Activated CD8-positive, alpha-beta memory T cell treated with anti-CD3 and anti-CD28 coated beads, Interleukin-2, amount 50 U/mL, for 4 hours (primary cell): ENCODE results near the gene CDKN1A.
"Not testable (repeated sequence)": the region's sequence is repeated elsewhere in the genome, so short reads cannot be mapped to it uniquely, and the experiment has no call there.

Experiments used
- DNase-seq: peaks from one replicate; pipeline ENCODE4 v3.0.0-alpha.2; 2020

Gene CDKN1A

GRCh38 chr6:36699348-36699747 lies 20.8 kb downstream of the CDKN1A start:
- no peak for DNase-seq

- DNase-seq, result no peak
Measured at GRCh38 chr6:36700071-36700812, 21.7 kb downstream of the CDKN1A start.

DNA sequence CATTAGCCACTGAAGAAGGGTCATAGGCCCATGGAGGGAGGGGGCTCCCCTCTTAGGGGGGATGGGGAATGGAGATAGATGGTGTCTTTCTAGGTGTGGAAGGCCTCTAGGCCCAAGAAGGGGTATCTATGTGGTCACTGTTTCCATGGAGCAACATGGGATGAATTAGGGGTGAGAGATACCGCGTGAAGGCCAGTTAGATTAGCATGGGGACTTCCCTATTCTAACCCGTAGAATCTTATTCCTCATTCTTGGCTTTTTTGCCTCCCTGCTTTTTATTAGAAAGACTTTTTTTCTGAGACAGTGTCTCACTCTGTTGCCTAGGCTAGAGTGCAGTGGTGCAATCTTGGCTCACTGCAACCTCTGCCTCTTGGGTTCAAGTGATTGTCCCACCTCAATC lies 22.3 kb downstream of the CDKN1A start:
- DNase-seq, result no peak

DNA sequence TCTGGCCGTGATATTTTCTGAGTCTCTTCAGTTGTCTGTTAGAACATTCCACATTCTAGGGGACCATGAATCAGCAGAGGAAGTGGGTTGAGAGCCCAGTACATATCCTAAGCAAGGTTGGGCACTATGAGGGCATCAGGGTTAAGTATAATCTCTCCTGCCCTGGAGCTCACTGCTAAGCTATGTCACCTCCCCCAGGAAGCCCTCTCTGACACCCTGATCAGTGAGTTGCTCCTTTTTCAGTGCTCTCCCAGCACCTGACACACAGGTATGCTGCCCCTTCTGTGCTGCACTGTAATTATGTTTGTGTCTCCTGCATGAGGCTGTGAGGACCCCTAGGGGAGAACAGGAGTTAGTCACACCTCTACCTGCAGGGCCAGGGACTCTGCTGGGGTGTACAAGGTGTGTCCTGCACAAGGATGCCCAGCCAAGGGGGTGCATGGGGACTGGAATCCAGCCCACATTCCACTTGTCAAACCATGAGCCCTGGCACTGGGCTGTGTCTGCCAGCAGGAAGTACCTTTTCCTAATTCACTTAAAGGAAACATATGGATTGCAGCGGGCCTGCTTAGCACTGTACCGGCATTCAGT lies 23.0 kb downstream of the CDKN1A start:
- DNase-seq, result no peak

DNA sequence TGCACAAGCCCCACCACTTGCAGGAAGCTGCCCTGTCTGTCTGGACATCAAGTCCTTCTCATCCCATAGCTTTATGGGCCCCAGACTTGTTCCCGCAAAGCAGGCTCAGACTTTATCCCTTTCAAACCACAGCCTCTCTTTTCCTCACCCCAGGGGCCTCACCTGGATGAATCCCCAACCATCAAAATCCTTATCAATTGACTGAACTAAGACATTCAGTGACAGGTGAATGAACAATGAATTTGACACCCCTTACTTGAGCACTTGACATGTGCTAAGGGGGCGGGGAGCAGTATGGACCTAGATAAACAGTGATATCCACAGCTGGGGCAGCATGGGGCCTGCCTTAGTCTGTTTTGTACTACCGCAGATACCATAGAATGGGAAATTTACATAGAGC lies 24.1 kb downstream of the CDKN1A start:
- DNase-seq, result no peak

- no peak for DNase-seq
Measured at GRCh38 chr6:36703081-36703606, 24.6 kb downstream of the CDKN1A start.

DNA sequence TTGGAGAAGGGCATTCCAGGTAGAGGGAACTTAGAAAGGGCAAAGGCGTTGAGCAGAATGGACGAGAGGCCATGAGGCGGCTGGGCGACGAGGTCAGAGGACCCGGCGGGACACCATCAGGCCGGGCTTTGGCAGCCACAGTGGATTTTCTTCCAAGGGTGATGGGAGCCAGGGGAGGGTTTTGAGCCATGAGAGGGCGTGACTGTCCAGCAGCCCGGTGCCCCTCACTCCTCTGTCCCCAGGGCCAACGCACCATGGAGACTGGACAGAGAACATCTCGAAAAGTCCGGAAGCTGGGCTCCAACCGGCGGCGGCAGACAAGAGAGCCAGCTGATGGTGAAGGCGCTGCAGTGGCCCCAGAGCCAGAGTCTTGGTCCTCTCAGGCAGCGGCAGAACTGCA lies 25.5 kb downstream of the CDKN1A start:
- DNase-seq, result no peak

- not testable (repeated sequence) for DNase-seq
Measured at GRCh38 chr6:36704961-36705577, 26.6 kb downstream of the CDKN1A start.

- DNase-seq, result no peak
Measured at GRCh38 chr6:36706339-36706738, 27.8 kb downstream of the CDKN1A start.

- no peak for DNase-seq
Measured at GRCh38 chr6:36712816-36713215, 34.3 kb downstream of the CDKN1A start.

- DNase-seq, result no peak
Measured at GRCh38 chr6:36713846-36714245, 35.3 kb downstream of the CDKN1A start.

GRCh38 chr6:36714511-36714910 lies 36.0 kb downstream of the CDKN1A start:
- DNase-seq, result no peak

DNA sequence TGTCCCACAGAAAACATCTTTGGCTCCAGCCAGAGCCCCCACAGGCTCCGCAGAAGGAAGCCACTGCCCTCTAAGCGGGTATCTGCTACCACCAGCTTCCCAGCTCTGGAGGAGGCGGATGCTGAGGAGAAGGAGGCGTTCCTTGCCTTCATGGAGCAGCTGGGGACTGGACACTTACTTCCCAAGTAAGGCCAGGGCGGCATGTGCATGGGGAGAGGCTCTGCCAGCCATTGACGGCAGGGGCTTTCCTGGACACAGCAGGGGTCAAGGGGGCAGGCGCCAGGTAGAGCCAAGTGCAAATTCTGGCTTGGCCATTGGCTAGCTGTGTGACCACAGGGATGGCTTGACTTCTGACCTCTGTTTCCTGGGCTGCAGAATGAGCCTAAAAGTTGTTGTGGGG lies 37.0 kb downstream of the CDKN1A start:
- no peak for DNase-seq

DNA sequence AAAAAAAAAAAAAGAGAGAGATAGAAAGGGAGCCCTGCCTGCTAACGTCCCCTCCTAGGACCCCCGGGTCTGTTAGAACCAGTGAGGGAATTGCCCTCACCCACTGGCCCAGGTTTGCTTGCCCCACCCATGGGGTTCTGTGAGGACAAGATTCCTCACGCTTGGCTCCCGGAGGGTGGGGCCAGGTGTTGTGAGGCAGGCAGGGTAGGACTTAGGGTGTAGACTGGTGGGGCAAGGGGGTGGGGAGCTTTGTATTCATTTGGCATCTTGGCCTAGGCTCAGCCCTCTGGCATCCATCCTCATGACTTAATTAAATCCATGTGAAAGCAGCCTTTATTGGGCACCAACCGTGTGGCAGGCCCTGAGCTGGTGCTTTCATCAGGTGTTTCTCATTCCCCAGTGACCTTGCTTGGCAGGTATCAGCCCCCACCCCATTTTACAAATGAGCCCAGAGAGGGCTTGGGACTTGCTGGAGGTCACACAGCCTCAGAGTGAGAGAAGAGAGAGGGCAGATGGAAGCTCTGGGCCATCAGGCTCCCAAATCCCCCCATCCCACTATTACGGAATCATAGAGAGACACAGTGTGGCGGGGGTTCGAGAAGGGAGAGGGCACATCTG lies 38.1 kb downstream of the CDKN1A start:
- DNase-seq, result no peak

DNA sequence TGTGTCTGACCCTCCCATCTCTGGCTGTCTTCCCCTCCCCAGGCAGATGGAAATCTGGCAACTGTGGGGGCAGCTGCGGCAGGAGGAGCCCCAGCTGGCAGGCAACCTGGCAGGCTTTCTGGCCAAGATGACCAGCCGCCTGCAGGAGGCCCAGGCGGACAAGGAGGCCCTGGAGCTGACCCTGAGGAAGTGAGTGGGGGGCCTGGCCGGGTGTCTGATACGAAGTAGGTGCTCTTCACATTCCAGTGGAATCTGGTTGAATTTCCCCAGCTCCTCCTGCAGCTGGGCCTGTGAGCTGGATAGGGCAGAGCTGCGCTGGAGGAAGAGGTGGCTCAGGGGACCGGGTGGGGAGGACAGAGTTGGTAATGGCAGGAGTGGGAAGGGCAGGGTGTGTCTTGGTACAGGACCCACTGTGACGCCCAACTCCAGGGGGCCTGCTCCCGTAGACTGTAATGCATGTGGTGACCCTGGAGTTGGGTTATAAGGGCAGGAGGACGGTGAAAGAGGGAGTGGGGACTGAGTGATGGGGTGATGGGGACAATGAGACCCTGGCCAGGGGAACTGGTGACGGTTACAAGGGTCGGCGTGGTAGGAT lies 38.8 kb downstream of the CDKN1A start:
- no peak for DNase-seq

DNA sequence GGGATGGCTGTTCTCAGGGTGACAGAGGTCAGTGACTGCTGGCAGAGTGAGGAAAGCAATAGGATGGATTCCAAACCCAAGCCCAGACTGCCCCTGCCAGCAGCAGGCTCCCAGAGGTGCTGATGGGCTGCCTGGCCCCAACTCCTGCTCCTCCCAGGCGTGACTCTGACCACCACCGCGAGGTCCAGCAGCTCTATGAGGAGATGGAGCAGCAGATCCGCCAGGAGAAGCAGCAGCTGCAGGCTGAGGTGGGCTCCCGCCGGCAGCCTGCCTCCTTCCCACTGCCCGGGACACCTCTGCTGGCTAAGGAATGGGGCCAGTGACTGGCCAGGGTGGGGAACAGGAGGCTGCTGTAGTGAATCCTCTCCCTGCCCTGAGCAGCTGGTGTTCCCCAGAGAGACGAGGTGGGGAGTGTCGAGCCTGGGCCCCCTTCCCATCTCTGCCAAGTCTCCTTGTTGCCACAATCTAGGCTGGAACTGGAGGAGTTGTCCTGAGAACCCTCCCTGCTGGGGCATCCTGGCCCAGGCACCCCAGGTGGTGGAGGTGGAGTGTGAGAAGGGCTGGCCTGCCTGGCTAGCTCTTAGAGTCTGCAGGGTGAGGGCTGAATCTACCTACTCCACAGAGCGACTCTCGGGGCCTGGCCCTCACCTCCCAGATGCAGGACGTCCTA lies 39.5 kb downstream of the CDKN1A start:
- no peak for DNase-seq

- DNase-seq, result no peak
Measured at GRCh38 chr6:36718560-36718959, 40.0 kb downstream of the CDKN1A start.

GRCh38 chr6:36719126-36719525 lies 40.6 kb downstream of the CDKN1A start:
- DNase-seq, result no peak

DNA sequence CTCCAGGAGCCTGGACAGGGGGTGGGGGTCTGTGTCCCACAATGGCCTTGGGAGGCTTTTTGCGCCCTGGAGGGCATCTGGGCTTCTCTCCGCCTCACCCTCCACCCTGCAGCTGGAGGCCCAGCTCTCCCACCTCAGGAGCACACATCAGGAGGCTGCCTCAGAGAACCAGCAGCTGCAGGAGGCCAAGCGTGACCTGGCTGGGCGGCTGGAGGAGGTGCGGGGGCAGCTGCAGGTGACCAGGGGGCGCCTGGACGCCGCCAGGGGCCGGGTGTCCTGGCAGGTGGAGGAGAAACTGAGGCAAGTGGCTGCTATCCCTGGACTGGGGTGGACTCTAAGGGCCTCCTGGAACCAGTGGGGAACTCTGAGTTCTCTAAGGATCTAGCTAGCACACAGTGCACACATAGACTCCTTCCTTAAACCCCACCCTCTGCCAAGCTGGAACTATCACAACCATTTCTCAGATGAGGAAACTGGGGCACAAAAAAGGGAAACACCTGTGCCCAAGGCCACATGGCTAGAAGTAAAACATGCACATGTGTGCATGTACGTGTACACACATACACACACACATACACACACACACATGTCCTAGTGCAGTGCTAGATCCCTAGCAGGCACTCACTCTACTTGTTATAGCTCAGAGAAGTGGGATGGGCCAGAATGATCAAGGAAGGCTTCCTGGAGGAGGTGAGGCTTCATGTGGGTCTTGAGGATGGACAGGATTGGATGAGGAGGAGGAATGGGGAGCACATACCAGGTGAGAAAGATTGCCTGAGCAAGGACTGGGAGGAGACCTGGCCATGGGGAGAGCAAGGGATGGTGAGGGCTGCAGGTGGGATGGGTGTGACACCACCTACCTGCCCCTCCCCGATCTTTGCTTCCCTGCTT lies 42.0 kb downstream of the CDKN1A start:
- no peak for DNase-seq

GRCh38 chr6:36721369-36722140 lies 43.0 kb downstream of the CDKN1A start:
- no peak for DNase-seq

DNA sequence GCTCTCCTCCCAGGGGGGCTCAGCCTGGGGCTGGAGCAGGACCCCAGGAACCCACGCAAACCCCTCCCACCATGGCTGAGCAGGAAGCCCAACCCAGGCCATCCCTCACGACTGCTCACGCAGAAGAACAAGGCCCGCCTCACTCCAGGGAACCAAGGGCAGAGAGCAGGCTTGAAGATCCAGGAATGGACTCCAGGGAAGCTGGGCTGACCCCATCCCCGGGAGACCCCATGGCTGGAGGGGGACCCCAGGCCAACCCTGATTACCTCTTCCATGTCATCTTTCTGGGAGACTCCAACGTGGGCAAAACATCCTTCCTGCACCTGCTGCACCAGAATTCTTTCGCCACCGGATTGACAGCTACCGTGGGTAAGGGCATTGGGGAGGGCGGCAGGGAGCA lies 43.9 kb downstream of the CDKN1A start:
- DNase-seq, result no peak
